Measurements from ENCODE around the gene APOC4. TPM values are rescaled to one million over a fixed set of nuclear protein-coding genes. Genes with fewer than 3 reads are reported as not detected.
A peak's percentile ranks its signal among the peaks of the same experiment; 100 is the strongest.

Gene APOC4
- total and polyA plus RNA-seq, 8 donors, result 0.33 TPM; not detected in 7

DNA sequence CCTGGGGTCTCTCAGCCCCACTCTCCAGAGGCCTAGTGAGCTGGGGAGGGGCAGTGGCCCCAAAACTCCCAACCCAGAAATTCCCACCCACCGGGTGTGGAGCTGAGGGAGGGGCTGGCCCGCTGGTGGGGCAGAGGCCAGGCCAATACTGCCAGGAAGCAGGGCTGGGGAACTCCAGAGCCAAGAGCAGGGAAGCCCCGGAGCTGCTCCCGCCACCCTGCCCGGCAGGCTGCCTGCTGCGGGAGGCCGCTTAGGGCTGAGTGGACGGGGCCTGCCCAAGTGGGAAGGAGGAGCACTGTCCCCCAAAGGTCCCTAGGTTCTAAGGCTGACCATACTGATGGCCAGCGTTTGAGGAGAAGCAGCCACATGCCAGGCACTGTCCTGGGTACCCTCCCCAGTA is 46.2 kb downstream of the APOC4 start:
- no peak for DNase-seq
- Histone ChIP-seq H3K4me1 (no peaks in the 10 kb centered on the region), H3K9me3 (no peaks in the 10 kb centered on the region), H3K27me3 (no peaks in the 10 kb centered on the region), H3K27ac (no peak overlapping the region), H3K4me3 (no peak overlapping the region), H3K36me3 (peaks cover 82 to 100% (median 100%) of the 10 kb centered on the region in 4 donors)
- WGBS, 5 donors, result 75 to 81% (median 78%) methylated on average over 8 to 9 of the region's 9 CpGs
- intact Hi-C loops (cut with DNase I; ENCODE audit: low total_unique reads), result no loop called here
- TF ChIP-seq EP300 (IDR thresholded peaks at IDR 0.05) (no peak), POLR2AphosphoS5 (IDR thresholded peaks at IDR 0.05) (no peak), POLR2A (IDR thresholded peaks at IDR 0.05) (no peak)
- TF ChIP-seq, protein P1, sequence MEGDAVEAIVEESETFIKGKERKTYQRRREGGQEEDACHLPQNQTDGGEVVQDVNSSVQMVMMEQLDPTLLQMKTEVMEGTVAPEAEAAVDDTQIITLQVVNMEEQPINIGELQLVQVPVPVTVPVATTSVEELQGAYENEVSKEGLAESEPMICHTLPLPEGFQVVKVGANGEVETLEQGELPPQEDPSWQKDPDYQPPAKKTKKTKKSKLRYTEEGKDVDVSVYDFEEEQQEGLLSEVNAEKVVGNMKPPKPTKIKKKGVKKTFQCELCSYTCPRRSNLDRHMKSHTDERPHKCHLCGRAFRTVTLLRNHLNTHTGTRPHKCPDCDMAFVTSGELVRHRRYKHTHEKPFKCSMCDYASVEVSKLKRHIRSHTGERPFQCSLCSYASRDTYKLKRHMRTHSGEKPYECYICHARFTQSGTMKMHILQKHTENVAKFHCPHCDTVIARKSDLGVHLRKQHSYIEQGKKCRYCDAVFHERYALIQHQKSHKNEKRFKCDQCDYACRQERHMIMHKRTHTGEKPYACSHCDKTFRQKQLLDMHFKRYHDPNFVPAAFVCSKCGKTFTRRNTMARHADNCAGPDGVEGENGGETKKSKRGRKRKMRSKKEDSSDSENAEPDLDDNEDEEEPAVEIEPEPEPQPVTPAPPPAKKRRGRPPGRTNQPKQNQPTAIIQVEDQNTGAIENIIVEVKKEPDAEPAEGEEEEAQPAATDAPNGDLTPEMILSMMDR (IDR thresholded peaks at IDR 0.05), result no peak

DNA sequence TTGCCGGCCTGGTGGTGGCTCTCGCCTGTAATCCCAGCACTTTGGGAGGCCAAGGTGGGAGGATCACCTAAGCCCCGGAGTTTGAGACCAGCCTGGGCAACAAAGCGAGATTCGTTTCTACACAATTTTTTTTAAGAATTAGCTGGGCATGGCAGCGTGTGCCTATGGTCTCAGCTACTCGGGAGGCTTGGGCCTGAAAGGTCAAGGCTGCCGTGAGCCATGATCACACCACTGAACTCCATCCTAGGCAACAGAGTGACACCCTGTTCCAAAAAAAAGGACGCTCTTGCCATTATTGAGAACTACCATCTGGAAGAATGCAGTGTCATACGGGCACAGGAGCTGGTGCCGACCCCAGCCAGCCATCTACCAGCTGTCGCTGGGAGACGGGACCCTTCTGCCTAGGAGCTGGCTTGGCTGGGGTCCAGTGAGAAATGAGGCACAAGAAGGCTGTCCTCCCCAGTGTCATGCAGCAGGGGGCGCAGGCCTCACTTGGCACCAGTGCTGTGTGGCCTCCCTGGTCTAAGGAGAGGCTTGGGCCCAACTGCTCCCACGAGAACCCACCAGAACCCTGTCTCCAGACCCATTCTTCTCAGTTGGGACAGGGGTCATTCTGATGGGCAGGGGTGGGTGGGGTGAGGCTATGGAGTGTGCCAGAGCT is 47.0 kb downstream of the APOC4 start:
- no peak overlapping the region for H3K4me3 ChIP-seq
- 65 to 77% (median 76%) methylated on average over 13 to 15 of the region's 15 CpGs for WGBS, 5 donors
- no peaks in the 10 kb centered on the region for H3K9me3 ChIP-seq
- H3K27ac ChIP-seq, result peak overlapping the region in 1 of 5 donors; percentile 5
- intact Hi-C loops (cut with DNase I; ENCODE audit: low total_unique reads), result no loop called here
- TF ChIP-seq POLR2AphosphoS5 (IDR thresholded peaks at IDR 0.05) (peak in 1 of 3 donors; percentile 30), EP300 (IDR thresholded peaks at IDR 0.05) (no peak)
- TF ChIP-seq, protein P1 (IDR thresholded peaks at IDR 0.05), result peak in 5 of 7 experiments; percentile 37 to 61 (median 47)
- DNase-seq, result peak; percentile 74 to 81
- no peaks in the 10 kb centered on the region for H3K4me1 ChIP-seq
- no peaks in the 10 kb centered on the region for H3K27me3 ChIP-seq
- H3K36me3 ChIP-seq, result peaks cover 82 to 100% (median 100%) of the 10 kb centered on the region in 4 donors

DNA sequence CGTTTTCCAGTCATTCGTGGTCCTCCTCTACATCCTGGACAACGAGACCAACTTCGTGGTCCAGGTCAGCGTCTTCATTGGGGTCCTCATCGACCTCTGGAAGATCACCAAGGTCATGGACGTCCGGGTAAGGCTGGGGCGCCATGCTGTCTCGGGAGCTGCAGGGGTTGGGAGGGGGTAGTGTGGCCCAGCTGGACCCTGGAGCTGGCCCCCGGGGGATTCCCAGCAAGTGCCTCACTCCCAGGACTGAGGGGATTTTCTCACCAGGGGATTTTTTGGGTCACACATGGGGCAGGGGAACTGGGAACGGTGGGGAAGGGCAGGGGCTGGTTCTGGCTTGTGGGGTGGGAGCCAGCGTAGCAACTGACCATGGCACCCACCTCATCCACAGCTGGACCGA is 48.4 kb downstream of the APOC4 start:
- H3K4me3 ChIP-seq, result no peak overlapping the region
- H3K9me3 ChIP-seq, result no peaks in the 10 kb centered on the region
- TF ChIP-seq, protein P1 (IDR thresholded peaks at IDR 0.05), result no peak
- TF ChIP-seq EP300 (IDR thresholded peaks at IDR 0.05), result no peak
- no peak for TF ChIP-seq POLR2AphosphoS5 (IDR thresholded peaks at IDR 0.05)
- no peak for TF ChIP-seq POLR2A (IDR thresholded peaks at IDR 0.05)
- H3K36me3 ChIP-seq, result peaks cover 71 to 88% (median 86%) of the 10 kb centered on the region in 4 donors
- H3K27me3 ChIP-seq, result no peaks in the 10 kb centered on the region
- no peaks in the 10 kb centered on the region for H3K4me1 ChIP-seq
- no peak overlapping the region for H3K27ac ChIP-seq
- 86 to 92% (median 90%) methylated on average over 13 to 14 of the region's 14 CpGs for WGBS, 5 donors
- intact Hi-C loops (cut with DNase I; ENCODE audit: low total_unique reads), result no loop called here
- DNase-seq, result no peak

DNA sequence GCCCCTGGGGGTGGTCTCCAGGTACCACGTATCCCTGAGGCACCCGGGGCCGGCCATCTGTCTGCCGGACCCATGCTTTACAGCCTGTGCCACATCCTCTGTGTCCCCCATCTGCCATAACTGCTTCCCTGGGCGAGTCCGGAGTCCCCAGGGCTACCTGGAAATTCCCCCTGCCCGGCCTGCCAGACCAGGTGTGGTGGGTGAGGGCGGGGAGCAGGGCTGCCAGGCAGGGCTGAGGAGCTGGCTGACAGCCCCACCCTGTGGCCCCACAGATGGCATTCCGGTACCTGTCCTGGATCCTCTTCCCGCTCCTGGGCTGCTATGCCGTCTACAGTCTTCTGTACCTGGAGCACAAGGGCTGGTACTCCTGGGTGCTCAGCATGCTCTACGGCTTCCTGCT is 48.9 kb downstream of the APOC4 start:
- WGBS, 5 donors, result 89 to 100% (median 90%) methylated on average over 1 to 12 of the region's 12 CpGs
- H3K27ac ChIP-seq, result no peak overlapping the region
- DNase-seq, result no peak
- H3K27me3 ChIP-seq, result no peaks in the 10 kb centered on the region
- H3K4me3 ChIP-seq, result no peak overlapping the region
- no peak for TF ChIP-seq POLR2A (IDR thresholded peaks at IDR 0.05)
- no peak for TF ChIP-seq EP300 (IDR thresholded peaks at IDR 0.05)
- TF ChIP-seq, protein P1 (IDR thresholded peaks at IDR 0.05), result no peak
- no peak for TF ChIP-seq POLR2AphosphoS5 (IDR thresholded peaks at IDR 0.05)
- H3K36me3 ChIP-seq, result peaks cover 66 to 83% (median 81%) of the 10 kb centered on the region in 4 donors
- intact Hi-C loops (cut with DNase I; ENCODE audit: low total_unique reads), result no loop called here
- no peaks in the 10 kb centered on the region for H3K4me1 ChIP-seq
- H3K9me3 ChIP-seq, result no peaks in the 10 kb centered on the region

All from stomach (tissue), 9 donors.